Choroid plexus epithelial cell (primary cell): Measurements from ENCODE around the gene AFAP1.

Experiments
- DNase-seq: peaks from one replicate; pipeline ENCODE4 v3.0.0-alpha.2; 2010; ENCODE audit warnings: low read depth
- H3K4me3 ChIP-seq: 2 replicates; pipeline ENCODE4 v1.5.1; 2011; ENCODE audit warnings: low read depth, mild to moderate bottlenecking, control low read depth, low read length, moderate library complexity
- TF ChIP-seq, protein P1 (sequence below): conservative IDR thresholded peaks from 2 replicates; pipeline ENCODE4 v1.5.1; 2011; ENCODE audit warnings: low read depth, mild to moderate bottlenecking, control low read depth, inconsistent platforms, low read length, moderate library complexity

The AFAP1 gene

GRCh38 chr4:7726665-7727413 lies 212.8 kb downstream of the AFAP1 start:
- no peak overlapping the region for H3K4me3 ChIP-seq
- no peak for DNase-seq
- TF ChIP-seq, protein P1, sequence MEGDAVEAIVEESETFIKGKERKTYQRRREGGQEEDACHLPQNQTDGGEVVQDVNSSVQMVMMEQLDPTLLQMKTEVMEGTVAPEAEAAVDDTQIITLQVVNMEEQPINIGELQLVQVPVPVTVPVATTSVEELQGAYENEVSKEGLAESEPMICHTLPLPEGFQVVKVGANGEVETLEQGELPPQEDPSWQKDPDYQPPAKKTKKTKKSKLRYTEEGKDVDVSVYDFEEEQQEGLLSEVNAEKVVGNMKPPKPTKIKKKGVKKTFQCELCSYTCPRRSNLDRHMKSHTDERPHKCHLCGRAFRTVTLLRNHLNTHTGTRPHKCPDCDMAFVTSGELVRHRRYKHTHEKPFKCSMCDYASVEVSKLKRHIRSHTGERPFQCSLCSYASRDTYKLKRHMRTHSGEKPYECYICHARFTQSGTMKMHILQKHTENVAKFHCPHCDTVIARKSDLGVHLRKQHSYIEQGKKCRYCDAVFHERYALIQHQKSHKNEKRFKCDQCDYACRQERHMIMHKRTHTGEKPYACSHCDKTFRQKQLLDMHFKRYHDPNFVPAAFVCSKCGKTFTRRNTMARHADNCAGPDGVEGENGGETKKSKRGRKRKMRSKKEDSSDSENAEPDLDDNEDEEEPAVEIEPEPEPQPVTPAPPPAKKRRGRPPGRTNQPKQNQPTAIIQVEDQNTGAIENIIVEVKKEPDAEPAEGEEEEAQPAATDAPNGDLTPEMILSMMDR: no peak

GRCh38 chr4:7725951-7726350 lies 213.7 kb downstream of the AFAP1 start:
- TF ChIP-seq, protein P1: no peak
- DNase-seq: no peak
- H3K4me3 ChIP-seq: no peak overlapping the region

DNA sequence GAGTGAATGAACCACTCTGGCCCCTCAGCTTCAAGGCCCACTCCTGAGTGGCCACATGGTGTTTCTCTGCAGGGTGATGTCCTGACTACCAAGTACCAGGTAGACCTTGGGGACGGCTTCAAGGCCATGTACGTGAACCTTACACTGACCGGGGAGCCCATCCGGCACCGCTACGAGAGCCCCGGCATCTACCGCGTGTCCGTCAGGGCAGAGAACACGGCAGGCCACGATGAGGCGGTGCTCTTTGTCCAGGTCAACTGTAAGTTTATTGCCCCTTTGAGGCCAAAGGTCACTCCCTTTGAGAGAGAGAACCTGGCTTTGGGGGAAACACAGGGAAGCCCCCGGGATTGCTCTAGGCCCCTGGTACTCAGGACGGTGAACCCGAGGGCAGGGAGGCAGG lies 216.0 kb downstream of the AFAP1 start:
- DNase-seq: no peak
- no peak overlapping the region for H3K4me3 ChIP-seq
- TF ChIP-seq, protein P1: no peak

DNA sequence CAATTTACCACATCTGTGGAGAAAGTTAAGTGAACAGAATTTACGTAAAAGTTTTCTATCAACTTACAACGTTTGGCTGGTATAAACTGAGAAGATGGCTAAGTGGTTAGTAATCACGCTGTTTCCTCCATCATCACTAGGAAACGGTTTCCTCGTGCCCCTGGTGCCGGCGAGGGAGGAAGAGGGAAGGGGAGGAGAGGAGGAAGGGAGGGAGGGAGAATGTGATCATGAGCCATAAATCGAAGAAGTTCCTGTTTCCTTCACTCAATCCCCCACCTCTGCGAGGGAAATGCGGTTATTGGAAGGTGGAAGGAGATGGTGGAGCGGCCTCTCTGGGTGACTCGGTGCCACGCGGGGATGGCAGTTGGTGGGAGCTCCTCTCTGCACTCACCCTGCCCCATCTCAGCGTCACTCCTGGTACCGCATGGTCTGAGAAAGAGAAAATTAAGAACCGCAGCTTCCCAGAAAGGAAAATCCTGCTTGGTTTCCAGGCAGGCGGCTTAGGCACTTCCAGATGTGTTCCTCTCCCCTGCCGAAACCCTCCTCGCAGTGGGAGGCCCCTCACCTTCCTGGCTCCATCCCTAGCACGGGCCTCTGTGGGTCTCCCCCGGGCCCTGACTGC lies 216.8 kb downstream of the AFAP1 start:
- H3K4me3 ChIP-seq: no peak overlapping the region
- DNase-seq: no peak
- TF ChIP-seq, protein P1: no peak

DNA sequence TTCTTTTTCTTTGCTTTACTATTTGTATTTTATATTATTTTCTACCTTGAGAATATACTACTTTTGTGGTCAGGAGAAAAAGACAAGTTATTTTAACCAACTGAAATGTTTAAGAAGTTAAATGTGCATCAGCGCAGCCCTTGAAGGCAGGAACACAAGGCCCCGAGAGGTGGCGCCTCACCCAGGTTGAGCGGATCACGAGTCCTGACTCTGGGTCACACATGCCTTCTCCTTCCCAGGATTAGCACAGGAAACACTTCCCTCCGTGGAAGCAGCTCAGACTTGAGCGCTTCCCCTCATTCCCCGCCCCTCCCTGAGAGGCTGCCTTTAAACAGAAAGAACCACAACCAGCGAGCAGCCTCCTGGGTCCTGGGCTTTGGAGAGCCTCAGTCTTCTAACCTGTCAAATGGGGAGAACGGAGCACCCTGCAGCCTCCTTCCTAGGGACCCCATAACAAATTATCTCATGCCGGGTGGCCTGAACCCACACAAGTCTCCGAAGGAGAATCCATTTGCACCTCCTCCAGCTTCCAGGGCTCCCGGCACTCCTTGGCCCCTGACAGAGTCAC lies 217.6 kb downstream of the AFAP1 start:
- TF ChIP-seq, protein P1: peak; percentile 57
- no peak overlapping the region for H3K4me3 ChIP-seq
- peak; percentile 47 for DNase-seq

- TF ChIP-seq, protein P1: peak; percentile 85
- peak; percentile 49 for DNase-seq
- no peak overlapping the region for H3K4me3 ChIP-seq
Measured at GRCh38 chr4:7719354-7720174, 220.1 kb downstream of the AFAP1 start.
